ENCODE measurements around the gene C1QL4.

The C1QL4 gene

GRCh38 chr12:49330032-49330619 is 6.9 kb downstream of the C1QL4 start:
- no peaks in the 10 kb centered on the region for H3K27me3 ChIP-seq (ENCODE audit: control insufficient read depth, low read length)
- peaks cover 2% of the 10 kb centered on the region; the same call in 1 of the 2 replicates for H3F3A ChIP-seq (ENCODE audit: control insufficient read depth, insufficient read depth)
- H3K4me3 ChIP-seq (ENCODE audit: low read length) = no peak overlapping the region
- H4K20me1 ChIP-seq (ENCODE audit: control insufficient read depth, insufficient read depth, low read depth, low read length) = no peaks in the 10 kb centered on the region
- H3K36me3 ChIP-seq (ENCODE audit: control insufficient read depth, low read length) = peaks cover 51% of the 10 kb centered on the region
- H3K9me3 ChIP-seq (ENCODE audit: control insufficient read depth, insufficient read depth, low read length) = no peaks in the 10 kb centered on the region
- no peak for TF ChIP-seq EZH2phosphoT487 (IDR thresholded peaks at IDR 0.05; ENCODE audit: borderline replicate concordance, low read length)
- no peak for TF ChIP-seq CTCF (IDR thresholded peaks at IDR 0.05; ENCODE audit: low read depth, low read length, poor library complexity, severe bottlenecking)
- 0 out of 2 replicates have a peak, but pooled peaks cover 3% of the 10 kb centered on the region for H3K4me1 ChIP-seq (ENCODE audit: control insufficient read depth, low read length)
- no peaks in the 10 kb centered on the region for H3K9me2 ChIP-seq (replicated peaks; ENCODE audit: control insufficient read depth, low read length)
- peaks cover 6% of the 10 kb centered on the region for H3K79me2 ChIP-seq (ENCODE audit: control insufficient read depth, low read length)
- H3K4me2 ChIP-seq (ENCODE audit: low read length) = no peak overlapping the region
- H3K27ac ChIP-seq (ENCODE audit: low read depth, low read length) = no peak overlapping the region

GRCh38 chr12:49328816-49329215 is 8.2 kb downstream of the C1QL4 start:
- Histone ChIP-seq H3K27ac (ENCODE audit: low read depth, low read length) (no peak overlapping the region), H3K4me2 (ENCODE audit: low read length) (no peak overlapping the region), H3K79me2 (ENCODE audit: control insufficient read depth, low read length) (peaks cover 15% of the 10 kb centered on the region), H3K36me3 (ENCODE audit: control insufficient read depth, low read length) (peaks cover 63% of the 10 kb centered on the region), H3K9me2 (replicated peaks; ENCODE audit: control insufficient read depth, low read length) (no peaks in the 10 kb centered on the region), H3K9me3 (ENCODE audit: control insufficient read depth, insufficient read depth, low read length) (no peaks in the 10 kb centered on the region), H3K4me1 (ENCODE audit: control insufficient read depth, low read length) (peaks cover 9% of the 10 kb centered on the region; the same call in 1 of the 2 replicates), H4K20me1 (ENCODE audit: control insufficient read depth, insufficient read depth, low read depth, low read length) (no peaks in the 10 kb centered on the region), H3F3A (ENCODE audit: control insufficient read depth, insufficient read depth) (peaks cover 2% of the 10 kb centered on the region; the same call in 1 of the 2 replicates), H3K4me3 (ENCODE audit: low read length) (no peak overlapping the region), H3K27me3 (ENCODE audit: control insufficient read depth, low read length) (no peaks in the 10 kb centered on the region)
- TF ChIP-seq EZH2phosphoT487 (IDR thresholded peaks at IDR 0.05; ENCODE audit: borderline replicate concordance, low read length) (no peak), CTCF (IDR thresholded peaks at IDR 0.05; ENCODE audit: low read depth, low read length, poor library complexity, severe bottlenecking) (no peak)

GRCh38 chr12:49327887-49328286 is 9.1 kb downstream of the C1QL4 start:
- Histone ChIP-seq H3K4me3 (ENCODE audit: low read length) (no peak overlapping the region), H3K36me3 (ENCODE audit: control insufficient read depth, low read length) (peaks cover 69% of the 10 kb centered on the region), H3F3A (ENCODE audit: control insufficient read depth, insufficient read depth) (peaks cover 2% of the 10 kb centered on the region; the same call in 1 of the 2 replicates), H3K4me2 (ENCODE audit: low read length) (no peak overlapping the region), H3K4me1 (ENCODE audit: control insufficient read depth, low read length) (peaks cover 10% of the 10 kb centered on the region; the same call in 1 of the 2 replicates), H3K27ac (ENCODE audit: low read depth, low read length) (no peak overlapping the region), H3K9me2 (replicated peaks; ENCODE audit: control insufficient read depth, low read length) (no peaks in the 10 kb centered on the region), H3K9me3 (ENCODE audit: control insufficient read depth, insufficient read depth, low read length) (no peaks in the 10 kb centered on the region), H4K20me1 (ENCODE audit: control insufficient read depth, insufficient read depth, low read depth, low read length) (no peaks in the 10 kb centered on the region), H3K79me2 (ENCODE audit: control insufficient read depth, low read length) (peaks cover 23% of the 10 kb centered on the region), H3K27me3 (ENCODE audit: control insufficient read depth, low read length) (no peaks in the 10 kb centered on the region)
- TF ChIP-seq EZH2phosphoT487 (IDR thresholded peaks at IDR 0.05; ENCODE audit: borderline replicate concordance, low read length) = no peak
- TF ChIP-seq CTCF (IDR thresholded peaks at IDR 0.05; ENCODE audit: low read depth, low read length, poor library complexity, severe bottlenecking) = no peak
